DND-41 (cell line): ENCODE results near the gene MKNK2.

Source experiments
- ATAC-seq: fragments of 200-7000 bp; cut with Tn5 transposase; 3 replicates; pipeline ENCODE4 v1.9.1; 2021; ENCODE audit warnings: low read depth; ENCODE audit not compliant: insufficient read depth
- DNase-seq: peaks from one replicate; pipeline ENCODE4 v3.0.0-alpha.2; 2020
- H2AFZ ChIP-seq: 2 replicates; pipeline ENCODE4 v1.6.0; 2012; ENCODE audit warnings: low read depth, low read length
- H3K27ac ChIP-seq: 2 replicates; pipeline ENCODE4 v1.5.1; 2012; ENCODE audit warnings: low read length, inconsistent platforms
- H3K27me3 ChIP-seq: fragments of 200-600 bp; sonication (generic); 2 replicates; pipeline ENCODE4 v1.6.0; 2012; ENCODE audit warnings: low read length, mild to moderate bottlenecking, inconsistent platforms; ENCODE audit not compliant: insufficient read depth, poor library complexity
- H3K36me3 ChIP-seq: 2 replicates; pipeline ENCODE4 v1.5.1; 2012; ENCODE audit warnings: low read length, inconsistent platforms; ENCODE audit not compliant: insufficient read depth
- H3K4me1 ChIP-seq: 2 replicates; pipeline ENCODE4 v1.5.1; 2012; ENCODE audit warnings: mild to moderate bottlenecking, low read length; ENCODE audit not compliant: insufficient read depth
- H3K4me2 ChIP-seq: 2 replicates; pipeline ENCODE4 v1.6.0; 2012; ENCODE audit warnings: mild to moderate bottlenecking, moderate library complexity, low read length, inconsistent platforms; ENCODE audit not compliant: insufficient read depth
- H3K4me3 ChIP-seq, 2 experiments: fragments of 200-600 bp in 1 of 2; shearing (Covaris generic) in 1 of 2; 2 replicates each; pipeline ENCODE4 v1.5.1; 2012 to 2016; ENCODE audit warnings: inconsistent platforms in 2 of 2, low read length in 2 of 2, mild to moderate bottlenecking in 2 of 2, low read depth in 1 of 2, moderate library complexity in 1 of 2
- H3K79me2 ChIP-seq: 2 replicates; pipeline ENCODE4 v1.6.0; 2012; ENCODE audit warnings: low read length, inconsistent platforms; ENCODE audit not compliant: insufficient read depth
- H3K9ac ChIP-seq: 2 replicates; pipeline ENCODE4 v1.6.0; 2012; ENCODE audit warnings: low read depth, mild to moderate bottlenecking, inconsistent platforms, low read length, moderate library complexity
- H3K9me3 ChIP-seq: 2 replicates; pipeline ENCODE4 v1.5.1; 2012; ENCODE audit warnings: low read length, moderate library complexity, mild to moderate bottlenecking, inconsistent platforms; ENCODE audit not compliant: insufficient read depth, severe bottlenecking
- H4K20me1 ChIP-seq: 2 replicates; pipeline ENCODE4 v1.6.0; 2012; ENCODE audit warnings: low read length; ENCODE audit not compliant: insufficient read depth
- CTCF ChIP-seq: IDR thresholded peaks from 2 replicates; pipeline ENCODE4 v1.5.1; 2012; ENCODE audit warnings: borderline replicate concordance, low read length, moderate library complexity, mild to moderate bottlenecking; ENCODE audit not compliant: poor library complexity, severe bottlenecking; ENCODE audit errors: extremely low read depth
- EZH2 ChIP-seq: IDR thresholded peaks from 3 replicates; pipeline ENCODE4 v1.6.1; 2012; ENCODE audit warnings: borderline replicate concordance, low read depth, mild to moderate bottlenecking, moderate library complexity, low read length, inconsistent platforms; ENCODE audit not compliant: severe bottlenecking

The MKNK2 gene

GRCh38 chr19:2050349-2050990 lies 574 bp downstream of the MKNK2 start:
- H3K79me2 ChIP-seq, result peaks cover 50% of the 10 kb centered on the region
- H3K9me3 ChIP-seq, result no peaks in the 10 kb centered on the region
- H2AFZ ChIP-seq, result no peak overlapping the region
- ATAC-seq, result peak; percentile 10
- H4K20me1 ChIP-seq, result peaks cover 52% of the 10 kb centered on the region
- peak overlapping the region; percentile 74 for H3K27ac ChIP-seq
- H3K27me3 ChIP-seq, result no peaks in the 10 kb centered on the region
- no peak for TF ChIP-seq EZH2
- TF ChIP-seq CTCF, result no peak
- peak overlapping the region; percentile 96 for H3K4me2 ChIP-seq
- peak overlapping the region; percentile 91 for H3K9ac ChIP-seq
- no peak for DNase-seq
- peaks cover 47% of the 10 kb centered on the region for H3K4me1 ChIP-seq
- peaks cover 36% of the 10 kb centered on the region; the same call in 1 of the 2 replicates for H3K36me3 ChIP-seq
- H3K4me3 ChIP-seq, result peak overlapping the region; percentile 84 to 89

GRCh38 chr19:2049741-2050348 lies 1.2 kb downstream of the MKNK2 start:
- no peak for TF ChIP-seq CTCF
- H4K20me1 ChIP-seq, result peaks cover 56% of the 10 kb centered on the region
- peak overlapping the region; percentile 74 for H3K27ac ChIP-seq
- peak overlapping the region; percentile 84 to 89 for H3K4me3 ChIP-seq
- peak; percentile 77 for DNase-seq
- H2AFZ ChIP-seq, result no peak overlapping the region
- H3K4me2 ChIP-seq, result peak overlapping the region; percentile 96
- H3K9me3 ChIP-seq, result no peaks in the 10 kb centered on the region
- H3K36me3 ChIP-seq, result peaks cover 41% of the 10 kb centered on the region; the same call in 1 of the 2 replicates
- peak; percentile 63 for ATAC-seq
- peak overlapping the region; percentile 91 for H3K9ac ChIP-seq
- H3K4me1 ChIP-seq, result peaks cover 47% of the 10 kb centered on the region
- no peaks in the 10 kb centered on the region for H3K27me3 ChIP-seq
- H3K79me2 ChIP-seq, result peaks cover 50% of the 10 kb centered on the region

GRCh38 chr19:2048959-2049740 lies 1.9 kb downstream of the MKNK2 start:
- H3K4me1 ChIP-seq, result peaks cover 51% of the 10 kb centered on the region
- H3K27ac ChIP-seq, result peak overlapping the region; percentile 74
- no peak for DNase-seq
- H3K27me3 ChIP-seq, result no peaks in the 10 kb centered on the region
- H3K4me2 ChIP-seq, result peak overlapping the region; percentile 96
- H3K79me2 ChIP-seq, result peaks cover 50% of the 10 kb centered on the region
- peaks cover 48% of the 10 kb centered on the region; the same call in 1 of the 2 replicates for H3K36me3 ChIP-seq
- H4K20me1 ChIP-seq, result peaks cover 63% of the 10 kb centered on the region
- peak overlapping the region; percentile 84 to 89; a peak in 3 of 4 replicates for H3K4me3 ChIP-seq
- no peak overlapping the region for H2AFZ ChIP-seq
- peak overlapping the region; percentile 91 for H3K9ac ChIP-seq
- no peaks in the 10 kb centered on the region for H3K9me3 ChIP-seq
- TF ChIP-seq CTCF, result no peak
- TF ChIP-seq EZH2, result no peak
- ATAC-seq, result no peak
